Subcutaneous abdominal adipose tissue (tissue), 5 donors: Measurements from ENCODE around the gene SEMA6D.
"Not testable (repeated sequence)": the region's sequence is repeated elsewhere in the genome, so short reads cannot be mapped to it uniquely, and the experiment has no call there.

Experiments used
- H3K27ac ChIP-seq: one replicate; pipeline ENCODE4 v1.7.0; 2013; ENCODE audit warnings: low read depth, mild to moderate bottlenecking, inconsistent platforms, low read length, moderate library complexity
- H3K27me3 ChIP-seq, 5 donors: one replicate each; pipeline ENCODE4 v1.7.0; 2013; ENCODE audit warnings: low read length in 5 of 5, inconsistent platforms in 1 of 5; ENCODE audit not compliant: control insufficient read depth in 5 of 5, insufficient read depth in 4 of 5
- H3K36me3 ChIP-seq, 5 donors: one replicate each; pipeline ENCODE4 v1.7.0; 2013; ENCODE audit warnings: low read length in 5 of 5; ENCODE audit not compliant: control insufficient read depth in 5 of 5, insufficient read depth in 5 of 5
- H3K4me1 ChIP-seq, 5 donors: one replicate each; pipeline ENCODE4 v1.7.0; 2013; ENCODE audit warnings: low read length in 5 of 5, mild to moderate bottlenecking in 3 of 5, moderate library complexity in 1 of 5; ENCODE audit not compliant: control insufficient read depth in 5 of 5, insufficient read depth in 5 of 5
- H3K4me3 ChIP-seq, 5 donors: one replicate each; pipeline ENCODE4 v1.7.0; 2013; ENCODE audit warnings: low read length in 5 of 5, low read depth in 1 of 5
- H3K9ac ChIP-seq, 5 donors: one replicate each; pipeline ENCODE4 v1.7.0; 2013; ENCODE audit warnings: low read length in 5 of 5, mild to moderate bottlenecking in 4 of 5, moderate library complexity in 3 of 5
- H3K9me3 ChIP-seq, 5 donors: one replicate each; pipeline ENCODE4 v1.7.0; 2013; ENCODE audit warnings: low read length in 5 of 5; ENCODE audit not compliant: control insufficient read depth in 5 of 5
- donor health status: healthy.
- donor health status: healthy.
- donor health status: healthy.
- donor health status: healthy.
- donor health status: healthy.

SEMA6D gene

GRCh38 chr15:47727676-47728075 lies 10.4 kb downstream of the SEMA6D start:
- Histone ChIP-seq H3K9ac (no peak overlapping the region), H3K4me1 (peaks cover 0 to 5% (median 0%) of the 10 kb centered on the region in 5 donors), H3K27ac (no peak overlapping the region), H3K36me3 (no peaks in the 10 kb centered on the region), H3K4me3 (no peak overlapping the region), H3K27me3 (no peaks in the 10 kb centered on the region), H3K9me3 (no peaks in the 10 kb centered on the region)

- Histone ChIP-seq H3K9ac (no peak overlapping the region), H3K4me3 (no peak overlapping the region), H3K27me3 (no peaks in the 10 kb centered on the region), H3K36me3 (no peaks in the 10 kb centered on the region), H3K9me3 (no peaks in the 10 kb centered on the region), H3K27ac (no peak overlapping the region), H3K4me1 (peaks cover 0 to 5% (median 0%) of the 10 kb centered on the region in 5 donors)
These were observed 11.1 kb downstream of the SEMA6D start for GRCh38 chr15:47728426-47728825.

GRCh38 chr15:47728886-47729285 lies 11.6 kb downstream of the SEMA6D start:
- Histone ChIP-seq H3K4me3 (no peak overlapping the region), H3K36me3 (no peaks in the 10 kb centered on the region), H3K27ac (no peak overlapping the region), H3K9ac (no peak overlapping the region), H3K4me1 (peaks cover 0 to 5% (median 0%) of the 10 kb centered on the region in 5 donors), H3K27me3 (no peaks in the 10 kb centered on the region), H3K9me3 (no peaks in the 10 kb centered on the region)

GRCh38 chr15:47731230-47731629 lies 13.9 kb downstream of the SEMA6D start:
- Histone ChIP-seq H3K9ac (no peak overlapping the region), H3K27ac (no peak overlapping the region), H3K36me3 (no peaks in the 10 kb centered on the region), H3K9me3 (no peaks in the 10 kb centered on the region), H3K4me1 (peaks cover 0 to 3% (median 2%) of the 10 kb centered on the region in 5 donors), H3K4me3 (no peak overlapping the region), H3K27me3 (no peaks in the 10 kb centered on the region)

- H3K36me3 ChIP-seq: no peaks in the 10 kb centered on the region
- H3K4me3 ChIP-seq: no peak overlapping the region
- peaks cover 0 to 13% (median 13%) of the 10 kb centered on the region in 5 donors for H3K4me1 ChIP-seq
- no peak overlapping the region for H3K9ac ChIP-seq
- H3K9me3 ChIP-seq: no peaks in the 10 kb centered on the region
- no peak overlapping the region for H3K27ac ChIP-seq
- H3K27me3 ChIP-seq: no peaks in the 10 kb centered on the region
These were observed 14.9 kb downstream of the SEMA6D start for GRCh38 chr15:47732248-47732647.

- Histone ChIP-seq H3K4me3 (no peak overlapping the region), H3K27ac (no peak overlapping the region), H3K4me1 (peaks cover 0 to 18% (median 17%) of the 10 kb centered on the region in 5 donors), H3K9ac (no peak overlapping the region), H3K27me3 (no peaks in the 10 kb centered on the region), H3K9me3 (no peaks in the 10 kb centered on the region), H3K36me3 (no peaks in the 10 kb centered on the region)
These were observed 15.8 kb downstream of the SEMA6D start for GRCh38 chr15:47733085-47733484.

GRCh38 chr15:47736143-47736786 lies 19.0 kb downstream of the SEMA6D start:
- no peak overlapping the region for H3K4me3 ChIP-seq
- no peaks in the 10 kb centered on the region for H3K36me3 ChIP-seq
- H3K4me1 ChIP-seq: peaks cover 0 to 21% (median 18%) of the 10 kb centered on the region in 5 donors

GRCh38 chr15:47737477-47737876 lies 20.2 kb downstream of the SEMA6D start:
- no peaks in the 10 kb centered on the region for H3K9me3 ChIP-seq
- H3K36me3 ChIP-seq: no peaks in the 10 kb centered on the region
- peaks cover 0 to 26% (median 19%) of the 10 kb centered on the region in 5 donors for H3K4me1 ChIP-seq
- H3K27me3 ChIP-seq: no peaks in the 10 kb centered on the region
- H3K4me3 ChIP-seq: no peak overlapping the region
- no peak overlapping the region for H3K9ac ChIP-seq
- no peak overlapping the region for H3K27ac ChIP-seq

More at GRCh38 chr15:47736143-47736786, 19.0 kb downstream of the SEMA6D start:
- no peaks in the 10 kb centered on the region for H3K27me3 ChIP-seq
- H3K9ac ChIP-seq: peak overlapping the region in 3 of 5 donors; percentile 8 to 50 (median 21)
- H3K27ac ChIP-seq: no peak overlapping the region
- no peaks in the 10 kb centered on the region for H3K9me3 ChIP-seq

- not testable (repeated sequence) for H3K27ac ChIP-seq, H3K9ac ChIP-seq, H3K36me3 ChIP-seq
These were observed 21.0 kb downstream of the SEMA6D start for GRCh38 chr15:47738144-47738825.

GRCh38 chr15:47741082-47741481 lies 23.8 kb downstream of the SEMA6D start:
- H3K4me3 ChIP-seq: no peak overlapping the region
- no peak overlapping the region for H3K27ac ChIP-seq
- H3K27me3 ChIP-seq: no peaks in the 10 kb centered on the region
- peaks cover 0 to 31% (median 20%) of the 10 kb centered on the region in 5 donors for H3K4me1 ChIP-seq
- H3K36me3 ChIP-seq: peaks cover 0 to 4% (median 0%) of the 10 kb centered on the region in 5 donors
- no peak overlapping the region for H3K9ac ChIP-seq
- H3K9me3 ChIP-seq: no peaks in the 10 kb centered on the region

More at GRCh38 chr15:47738144-47738825, 21.0 kb downstream of the SEMA6D start:
- not testable (repeated sequence) for H3K4me3 ChIP-seq, H3K27me3 ChIP-seq, H3K9me3 ChIP-seq
- peaks cover 0 to 31% (median 21%) of the 10 kb centered on the region in 5 donors for H3K4me1 ChIP-seq
